Measurements from ENCODE around the gene ZNF221.
"Not testable (repeated sequence)": the region's sequence is repeated elsewhere in the genome, so short reads cannot be mapped to it uniquely, and the experiment has no call there.

ZNF221 gene

DNA sequence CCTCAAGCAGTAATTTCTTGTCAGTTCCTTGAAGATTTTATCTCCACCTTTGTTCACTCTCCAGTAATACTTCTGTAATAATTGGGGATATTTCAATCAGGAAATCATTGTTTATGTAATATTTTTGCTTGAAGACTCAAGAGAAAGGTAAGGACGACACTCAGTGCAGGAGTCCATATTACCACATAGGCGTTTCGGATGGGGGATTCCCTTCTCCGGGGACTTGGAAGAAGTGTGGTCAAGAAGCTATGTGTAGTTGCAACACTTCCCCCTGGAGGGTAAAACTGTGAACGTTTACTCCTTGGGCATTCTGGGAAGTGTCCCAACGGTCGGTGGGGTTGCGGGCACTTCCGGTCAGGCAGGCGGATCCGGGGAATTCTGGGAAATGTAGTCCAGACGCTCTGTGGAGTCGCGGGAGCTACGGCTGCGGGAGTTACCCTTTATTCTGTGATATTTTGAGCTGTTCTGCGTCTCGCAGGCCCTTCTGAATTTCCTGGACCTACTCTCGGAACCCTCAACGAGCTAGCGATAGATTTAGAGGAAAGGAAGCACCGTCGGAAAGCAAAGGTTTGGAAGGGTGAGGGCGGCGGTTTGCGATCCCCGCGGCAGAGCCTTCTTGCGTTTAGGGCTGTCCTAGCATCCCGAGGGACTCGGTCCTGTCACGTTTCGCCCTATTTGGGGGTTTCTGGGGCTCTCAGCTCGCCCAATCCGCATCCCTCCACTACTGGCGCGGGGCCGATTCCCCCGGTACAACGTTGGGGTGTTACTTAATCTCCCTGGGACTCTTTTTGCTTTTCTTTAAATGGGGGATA is at the start of gene ZNF221:
TSS of gene ZNF221 (plus strand) at position 395 of the 812 bp plus-strand sequence. CDS start 11,499 bp downstream, outside the sequence.
- DNase-seq: peak; percentile 84

DNA sequence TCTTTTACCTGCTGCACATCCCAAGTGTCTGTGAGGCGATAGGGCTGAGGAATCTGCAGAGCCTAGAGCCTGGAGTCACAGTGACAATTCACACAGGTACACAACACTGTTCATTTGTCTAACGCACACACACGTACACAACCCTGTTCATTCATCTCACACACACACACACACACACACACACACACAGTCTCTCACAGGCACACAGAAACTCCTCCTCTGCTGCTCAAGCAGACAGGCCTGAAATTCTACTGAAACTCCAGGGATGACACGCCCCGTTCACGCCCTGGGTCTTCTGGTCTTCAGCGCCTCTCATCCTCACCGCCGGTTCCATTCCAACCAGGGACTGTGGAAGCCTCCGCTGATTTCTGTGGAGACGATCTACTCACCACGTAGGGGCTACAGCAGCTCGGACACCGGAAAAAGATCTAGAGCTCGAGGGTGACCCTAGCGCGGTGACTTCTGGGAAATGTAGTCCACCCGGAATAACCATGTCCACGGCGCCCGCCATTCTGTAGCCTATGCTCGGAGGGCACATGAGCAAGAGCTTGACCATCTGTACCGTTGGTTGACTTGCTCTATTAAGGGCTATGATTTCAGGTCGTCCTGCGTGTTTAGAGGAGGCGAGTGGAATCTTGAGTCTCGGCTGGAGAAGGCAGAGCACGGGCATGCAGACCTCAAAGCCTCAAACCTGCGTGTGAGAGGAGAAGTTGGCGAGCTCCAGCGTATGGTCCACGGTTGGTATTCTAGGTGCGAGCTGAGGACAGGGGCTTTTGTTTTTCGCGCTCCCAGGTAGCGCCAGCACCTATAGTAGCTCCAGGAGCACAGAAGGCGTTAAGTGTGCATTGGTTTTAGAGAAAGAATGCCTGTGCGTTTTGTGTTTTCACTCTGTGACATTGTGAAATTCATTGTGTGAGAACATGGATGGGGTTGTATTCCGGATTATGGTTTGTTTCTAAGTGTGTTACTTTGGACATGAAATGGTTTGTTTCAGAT is 49.3 kb upstream of the ZNF221 start:
- no peak for DNase-seq

DNA sequence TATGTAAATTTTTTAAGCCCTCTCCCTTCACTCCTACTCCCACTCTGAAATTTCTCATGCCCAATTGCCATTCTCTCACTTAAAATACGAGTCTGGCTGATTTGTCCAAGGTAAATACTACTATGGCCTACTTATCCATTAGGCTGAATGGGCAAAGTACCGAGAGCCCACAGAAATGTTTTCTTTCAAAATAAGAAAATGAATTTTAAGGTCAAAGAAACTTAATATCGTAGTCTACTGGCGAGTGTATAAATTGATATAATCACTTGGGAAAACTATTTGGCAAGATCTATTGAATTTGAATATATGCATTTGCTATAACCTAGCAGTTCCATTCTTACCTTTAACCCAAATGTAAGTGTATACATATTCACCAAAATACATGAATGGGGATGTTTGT is 48.6 kb upstream of the ZNF221 start:
- DNase-seq: no peak

- DNase-seq: no peak
Observed at GRCh38 chr19:43905897-43906296, 45.1 kb upstream of the ZNF221 start.

- no peak for DNase-seq
Observed at GRCh38 chr19:43906774-43907173, 44.3 kb upstream of the ZNF221 start.

GRCh38 chr19:43908659-43909058 is 42.4 kb upstream of the ZNF221 start:
- no peak for DNase-seq

- no peak for DNase-seq
Observed at GRCh38 chr19:43910884-43911283, 40.1 kb upstream of the ZNF221 start.

DNA sequence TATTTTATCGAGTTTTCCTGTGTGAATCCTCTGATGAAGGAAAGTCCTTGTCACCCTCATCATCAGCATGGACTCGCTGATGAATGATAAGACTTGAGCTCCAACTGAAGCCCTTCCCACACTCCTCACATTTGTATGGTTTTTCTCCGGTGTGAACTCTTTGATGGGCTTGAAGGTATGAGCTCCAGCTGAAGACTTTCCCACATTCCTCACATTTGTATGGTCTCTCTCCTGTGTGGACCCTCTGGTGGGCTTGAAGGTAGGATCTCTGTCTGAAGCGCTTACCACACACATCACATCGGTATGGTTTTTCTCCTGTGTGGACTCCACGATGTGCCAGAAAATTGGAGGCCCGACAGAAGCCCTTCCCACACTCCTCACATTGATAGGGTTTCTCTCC is 37.6 kb upstream of the ZNF221 start:
- no peak for DNase-seq

DNA sequence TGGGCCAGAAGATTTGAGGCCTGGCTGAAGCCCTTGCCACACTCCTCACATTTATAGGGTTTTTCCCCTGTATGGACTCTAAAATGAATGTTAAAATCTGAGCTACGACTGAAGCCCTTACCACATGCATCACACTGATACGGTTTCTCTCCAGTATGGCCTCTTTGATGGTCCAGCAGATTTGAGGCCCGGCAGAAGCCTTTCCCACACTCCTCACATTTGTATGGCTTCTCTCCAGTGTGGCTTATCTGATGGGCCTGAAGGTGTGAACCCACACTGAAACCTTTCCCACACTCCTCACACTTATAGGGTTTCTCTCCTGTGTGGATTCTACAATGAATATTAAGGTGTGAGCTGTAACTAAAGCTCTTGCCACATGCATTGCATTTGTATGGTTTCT is 37.0 kb upstream of the ZNF221 start:
- no peak for DNase-seq

- DNase-seq: no peak
Observed at GRCh38 chr19:43923875-43924274, 27.2 kb upstream of the ZNF221 start.

DNA sequence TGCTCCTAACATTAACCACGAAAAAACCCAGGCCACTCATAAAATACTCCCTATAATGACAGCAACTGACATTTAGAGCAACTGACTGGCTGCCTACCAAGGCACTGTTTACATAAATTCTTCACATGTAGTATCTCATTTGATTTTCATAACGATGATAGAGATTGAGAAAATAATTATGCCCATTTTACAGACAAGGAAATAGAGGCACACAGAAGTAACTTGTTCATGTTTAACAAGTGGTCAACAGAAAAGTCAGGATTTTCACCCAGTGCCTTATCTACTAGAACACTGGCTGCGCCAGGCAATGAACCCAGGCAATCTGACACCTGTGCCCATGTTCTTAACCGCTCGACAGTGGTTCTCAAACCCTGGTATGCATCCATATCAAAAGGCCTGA is 22.2 kb upstream of the ZNF221 start:
- no peak for DNase-seq

- no peak for DNase-seq
Observed at GRCh38 chr19:43934055-43934984, 16.7 kb upstream of the ZNF221 start.

GRCh38 chr19:43934985-43935708 is 15.9 kb upstream of the ZNF221 start, which contains the start of gene ZNF45:
Gene ZNF45 (minus strand): TSS chr19:43935282. CDS start chr19:43922185, 13,097 bp downstream.
- DNase-seq: peak; percentile 70

DNA sequence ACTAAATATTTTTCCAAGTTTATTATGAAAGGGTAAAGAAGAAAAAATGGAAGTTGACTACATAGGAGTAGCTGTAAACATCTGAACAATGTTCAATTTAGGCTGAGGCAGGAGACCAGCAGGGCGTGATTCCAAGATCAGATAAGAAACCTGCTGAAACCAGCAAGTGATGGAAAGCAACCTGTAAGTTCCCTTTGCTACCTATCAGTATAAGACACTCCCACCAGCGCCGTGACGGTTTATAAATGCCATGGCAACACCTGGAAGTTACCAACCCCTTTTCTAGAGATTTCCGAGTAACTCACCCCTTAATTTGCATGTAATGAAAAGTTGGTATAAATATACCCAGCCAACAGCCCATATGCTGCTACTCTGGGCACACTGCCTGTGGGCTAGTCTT is 14.8 kb upstream of the ZNF221 start:
- DNase-seq: no peak

- no peak for DNase-seq
Observed at GRCh38 chr19:43939557-43940260, 11.3 kb upstream of the ZNF221 start.

DNA sequence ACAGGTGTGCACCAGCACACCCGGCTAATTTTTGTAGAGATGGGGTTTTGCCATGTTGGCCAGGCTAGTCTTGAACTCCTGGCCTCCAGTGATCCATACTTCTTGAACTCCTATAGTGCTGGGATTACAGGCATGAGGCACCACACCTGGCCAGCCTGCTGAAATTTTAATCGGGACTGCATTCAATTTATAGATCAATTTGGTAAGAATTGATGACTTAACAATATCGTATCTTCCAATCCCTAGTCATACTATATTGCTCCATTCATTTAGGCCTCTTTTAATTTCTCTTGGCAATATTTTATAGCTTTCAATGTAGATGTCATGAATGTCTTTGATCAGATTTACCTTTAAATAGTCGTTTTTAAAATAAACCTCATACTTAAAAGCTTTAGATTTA is 10.3 kb upstream of the ZNF221 start:
- DNase-seq: no peak

DNA sequence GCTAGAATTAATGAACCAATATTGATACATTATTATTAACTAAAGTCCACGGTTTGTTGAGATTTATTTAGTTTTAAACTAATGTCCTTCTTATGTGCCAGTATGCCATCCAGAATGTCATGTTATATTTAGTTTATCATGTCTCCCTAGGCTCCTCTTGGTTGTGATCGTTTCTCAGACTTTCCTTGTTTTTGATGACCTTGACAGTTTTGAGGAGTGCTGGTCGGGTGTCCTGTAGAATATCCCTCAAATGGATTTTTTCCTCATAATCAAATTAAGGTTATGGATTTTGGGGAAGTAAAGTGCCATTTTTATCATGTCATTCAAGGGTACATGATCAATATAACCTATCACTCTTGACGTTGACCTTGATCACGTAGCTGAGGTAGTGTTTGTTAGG is 9.8 kb upstream of the ZNF221 start:
- DNase-seq: no peak

DNA sequence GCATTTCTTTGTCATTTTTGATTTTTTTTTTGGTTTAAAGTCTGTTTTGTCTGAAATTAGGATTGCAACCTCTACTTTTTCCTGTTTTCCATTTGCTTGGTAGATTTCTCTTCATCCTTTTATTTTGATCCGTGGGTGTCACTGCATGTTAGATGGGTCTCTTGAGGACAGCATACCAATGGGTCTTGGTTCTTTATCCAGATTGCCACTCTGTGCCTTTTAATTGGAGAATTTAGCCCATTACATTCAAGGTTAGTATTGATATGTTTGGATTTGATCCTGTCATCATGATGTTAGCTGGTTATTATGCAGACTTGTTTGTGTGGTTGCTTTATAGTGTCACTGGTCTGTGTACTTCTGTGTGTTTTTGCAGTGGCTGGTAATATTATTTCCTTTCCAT is 3.6 kb upstream of the ZNF221 start:
- not testable (repeated sequence) for DNase-seq

GRCh38 chr19:43949803-43950202 is 1.2 kb upstream of the ZNF221 start:
- DNase-seq: not testable (repeated sequence)

DNA sequence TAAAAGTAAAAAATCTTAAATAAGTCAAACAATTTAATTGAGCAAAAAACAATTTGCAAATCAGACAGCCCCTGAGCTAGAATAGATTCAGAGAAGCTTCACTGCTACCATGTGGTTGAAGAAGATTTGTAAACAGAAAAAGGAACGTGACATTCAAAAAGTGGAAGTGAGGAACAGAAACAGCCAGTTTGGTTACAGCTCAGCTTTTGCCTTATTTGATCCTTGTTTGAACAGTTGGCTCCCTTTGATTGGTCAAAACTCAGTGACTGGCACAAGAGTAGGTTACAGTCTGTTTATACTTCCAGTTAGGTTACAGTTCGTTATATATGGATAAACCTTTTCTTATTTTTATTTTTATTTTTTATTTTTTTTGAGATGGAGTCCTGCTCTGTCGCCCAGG is 5.8 kb downstream of the ZNF221 start:
- no peak for DNase-seq

DNA sequence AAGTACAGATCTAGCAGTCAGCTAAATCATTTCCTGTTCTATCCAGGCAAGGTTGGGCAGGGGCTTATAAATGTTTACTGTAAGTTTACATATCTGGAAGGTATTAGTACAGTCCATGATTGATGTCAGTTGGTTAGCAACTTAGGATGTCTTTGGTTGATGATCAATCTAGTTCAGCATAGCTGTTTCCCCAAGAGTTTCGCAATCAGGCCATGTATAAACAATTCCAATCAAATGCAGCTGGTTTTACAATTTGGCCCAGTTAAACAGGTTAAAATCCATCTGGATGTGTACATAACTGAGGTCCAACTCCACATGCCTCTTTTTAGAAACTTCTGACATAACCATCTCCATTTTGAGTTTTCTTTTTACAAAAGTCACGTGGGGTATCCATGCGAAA is 6.9 kb downstream of the ZNF221 start:
- DNase-seq: no peak
